GF-D8 (cell line): ENCODE measurements around the gene FBXL5.

Source experiments
- DNase-seq: peaks from one replicate; lab custom pipeline; 2025; lab: John Stamatoyannopoulos, UW

FBXL5 gene

GRCh38 chr4:15557786-15558550, 97.2 kb downstream of the FBXL5 start:
- DNase-seq, result no peak

DNA sequence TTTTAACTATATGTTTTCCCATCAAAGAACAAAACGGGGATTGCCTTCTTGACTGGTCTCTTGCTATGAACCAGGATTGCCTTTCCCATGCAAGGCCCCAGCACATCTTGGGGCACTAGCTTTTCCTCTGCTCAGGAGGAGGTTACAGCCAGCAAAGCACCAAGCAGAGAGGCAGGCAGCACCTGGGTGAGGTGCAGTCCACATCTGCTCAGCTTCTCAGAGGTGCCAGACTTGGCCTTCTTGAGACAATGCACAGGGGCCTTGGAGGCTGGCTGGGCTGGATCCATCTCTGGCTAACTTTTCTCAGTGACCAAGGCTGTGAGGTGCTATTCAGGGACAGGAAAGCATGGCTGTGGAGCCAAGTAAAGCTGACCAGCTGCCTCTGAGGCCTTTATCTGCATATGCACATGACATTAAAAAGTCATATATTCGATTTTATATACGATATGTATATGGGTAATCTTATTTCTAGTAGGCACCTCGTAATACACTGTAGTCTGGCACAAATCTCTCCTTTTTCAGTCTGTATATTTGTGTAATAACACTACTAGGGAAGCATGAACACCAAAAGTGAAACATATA, 98.6 kb downstream of the FBXL5 start:
- DNase-seq, result no peak
